Liver (tissue), 9 donors: ENCODE results near the gene OR2S2. TPM values are rescaled to one million over a fixed set of nuclear protein-coding genes. Genes with fewer than 3 reads are reported as not detected.
"Not testable (repeated sequence)": the region's sequence is repeated elsewhere in the genome, so short reads cannot be mapped to it uniquely, and the experiment has no call there.

ENCODE experiments used
- DNase-seq: peaks from one replicate; pipeline ENCODE4 v3.0.0-alpha.2; 2017; ENCODE audit warnings: low spot score
- H3K27ac ChIP-seq, 2 donors: one replicate each; pipeline ENCODE4 v1.7.0; 2013; ENCODE audit warnings: inconsistent platforms in 2 of 2, low read length in 2 of 2, control low read depth in 1 of 2, low read depth in 1 of 2, mild to moderate bottlenecking in 1 of 2
- H3K27me3 ChIP-seq, 4 donors: one replicate each; pipeline versions ENCODE4 v1.6.1 to v1.7.0; 2013; ENCODE audit warnings: low read length in 3 of 4, inconsistent platforms in 1 of 4, mild to moderate bottlenecking in 1 of 4, moderate library complexity in 1 of 4; ENCODE audit not compliant: control insufficient read depth in 4 of 4, insufficient read depth in 4 of 4
- H3K36me3 ChIP-seq, 4 donors: one replicate each; pipeline versions ENCODE4 v1.6.1 to v1.7.0; 2013; ENCODE audit warnings: low read length in 3 of 4, mild to moderate bottlenecking in 3 of 4, low read depth in 1 of 4, moderate library complexity in 1 of 4; ENCODE audit not compliant: control insufficient read depth in 4 of 4, insufficient read depth in 3 of 4
- H3K4me1 ChIP-seq, 4 donors: one replicate each; pipeline versions ENCODE4 v1.6.1 to v1.7.0; 2013; ENCODE audit warnings: low read length in 3 of 4, mild to moderate bottlenecking in 3 of 4, moderate library complexity in 1 of 4; ENCODE audit not compliant: control insufficient read depth in 4 of 4, insufficient read depth in 4 of 4
- H3K4me3 ChIP-seq, 3 donors: one replicate each; pipeline versions ENCODE4 v1.6.1 to v1.7.0; 2013; ENCODE audit warnings: low read length in 3 of 3, control low read depth in 1 of 3, low read depth in 1 of 3, mild to moderate bottlenecking in 1 of 3
- H3K9ac ChIP-seq, 2 donors: one replicate each; pipeline ENCODE4 v1.7.0; 2013; ENCODE audit warnings: low read length in 2 of 2, mild to moderate bottlenecking in 2 of 2, moderate library complexity in 2 of 2, control low read depth in 1 of 2, low read depth in 1 of 2
- H3K9me3 ChIP-seq, 4 donors: one replicate each; pipeline versions ENCODE4 v1.6.1 to v1.7.0; 2013; ENCODE audit warnings: low read length in 3 of 4; ENCODE audit not compliant: control insufficient read depth in 4 of 4
- EGR1 ChIP-seq, 2 donors: IDR thresholded peaks; 2 replicates each; pipeline ENCODE4 v1.6.1; 2016 to 2018; ENCODE audit warnings: antibody characterized with exemption in 2 of 2, low read depth in 2 of 2
- FOXA1 ChIP-seq: IDR thresholded peaks from 2 replicates; pipeline ENCODE4 v1.6.1; 2016; ENCODE audit warnings: antibody characterized with exemption
- FOXA2 ChIP-seq: IDR thresholded peaks from 2 replicates; pipeline ENCODE4 v1.6.1; 2016; ENCODE audit warnings: antibody characterized with exemption
- HNF4A ChIP-seq, 2 donors: conservative IDR thresholded peaks; 2 replicates each; pipeline ENCODE4 v1.6.1; 2016; ENCODE audit warnings: antibody characterized with exemption in 2 of 2, mild to moderate bottlenecking in 2 of 2
- HNF4G ChIP-seq: IDR thresholded peaks from 2 replicates; pipeline ENCODE4 v1.6.1; 2016; ENCODE audit warnings: antibody characterized with exemption
- JUND ChIP-seq, 2 donors: IDR thresholded peaks; 2 replicates each; pipeline ENCODE4 v1.6.1; 2016; ENCODE audit warnings: antibody characterized with exemption in 2 of 2
- NR2F2 ChIP-seq: IDR thresholded peaks from 2 replicates; pipeline ENCODE4 v1.6.1; 2016; ENCODE audit warnings: antibody characterized with exemption
- RAD21 ChIP-seq, 2 donors: IDR thresholded peaks; 2 replicates each; pipeline ENCODE4 v1.6.1; 2016; ENCODE audit warnings: antibody characterized with exemption in 2 of 2, mild to moderate bottlenecking in 2 of 2
- RXRA ChIP-seq, 2 donors: IDR thresholded peaks; 2 replicates each; pipeline ENCODE4 v1.6.1; 2017 to 2018; ENCODE audit warnings: antibody characterized with exemption in 2 of 2, mild to moderate bottlenecking in 1 of 2
- SP1 ChIP-seq: IDR thresholded peaks from 2 replicates; pipeline ENCODE4 v1.6.1; 2018; ENCODE audit warnings: antibody characterized with exemption, mild to moderate bottlenecking
- TAF1 ChIP-seq: conservative IDR thresholded peaks from 2 replicates; pipeline ENCODE4 v1.6.1; 2016; ENCODE audit warnings: antibody characterized with exemption, mild to moderate bottlenecking
- WGBS: extraction: QIAGEN DNeasy Blood & Tissue Kit; methylation state at CpG from one replicate; pipeline ENCODE4 v1.1.7; 2013; 5-methylcytosine and 5-hydroxymethylcytosine counted together
- polyA plus RNA-seq, 2 donors: library from polyadenylated mRNA; stranded (reverse) in 1 of 2; unstranded in 1 of 2; fragments of 200-250 nt in 1 of 2; fragments of >200 nt in 1 of 2; fragmentation: Nextera tagmentation in 1 of 2; extraction: Ambion mirVana in 1 of 2; gene quantifications; one replicate each; pipeline versions ENCODE4 v1.2.1 to v1.2.3, GENCODE V29; 2013 to 2015
- total RNA-seq, 2 donors: library from RNA; depleted of rRNA; stranded (reverse); fragments of >200 nt; gene quantifications; one replicate each; pipeline ENCODE4 v1.2.3, GENCODE V29; 2014
- TF ChIP-seq, protein P1 (sequence below): IDR thresholded peaks from 2 replicates; pipeline ENCODE4 v1.6.1; 2016; ENCODE audit warnings: antibody characterized with exemption
- TF ChIP-seq, protein P2 (sequence below): IDR thresholded peaks from 2 replicates; pipeline ENCODE4 v1.6.1; 2016; ENCODE audit warnings: antibody characterized with exemption
- TF ChIP-seq, protein P3 (sequence below): IDR thresholded peaks from 2 replicates; pipeline ENCODE4 v1.6.1; 2016; ENCODE audit warnings: antibody characterized with exemption
- TF ChIP-seq, protein P4 (sequence below): fragments of 150-350 bp; IDR thresholded peaks from 2 replicates; pipeline ENCODE4 v1.5.1; 2017; ENCODE audit warnings: improper control_type of control experiment, low read depth, low read length; ENCODE audit not compliant: missing input control
- donor health status: healthy.
- donor health status: healthy.
- donor health status: healthy.
- donor health status: healthy.
- donor health status: healthy.

OR2S2 gene
- total and polyA plus RNA-seq, 4 donors, result not detected

DNA sequence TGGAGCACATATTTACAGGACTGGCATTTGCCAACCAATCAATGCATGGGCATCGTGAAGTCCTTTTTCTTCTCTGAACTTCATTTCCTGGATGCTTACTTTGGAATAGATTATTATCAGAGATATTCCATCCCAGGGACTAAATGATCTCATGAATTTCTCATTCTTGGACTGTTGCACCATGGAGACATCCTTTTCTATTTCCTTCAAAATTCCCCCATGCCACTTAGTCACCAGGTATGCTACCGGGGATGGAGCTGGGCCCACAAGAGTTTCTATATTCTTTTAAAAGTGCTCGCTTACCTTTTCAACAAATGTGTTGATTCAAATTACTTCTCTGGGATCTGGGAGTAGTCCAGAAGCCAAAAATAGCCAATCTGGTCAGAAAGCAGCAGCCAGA, 35.2 kb upstream of the OR2S2 start:
- H3K36me3 ChIP-seq, DNase-seq, H3K9ac ChIP-seq, H3K4me3 ChIP-seq, H3K4me1 ChIP-seq, H3K27ac ChIP-seq, H3K9me3 ChIP-seq, H3K27me3 ChIP-seq: not testable (repeated sequence)
- 95% methylated on average over 3 of the region's 3 CpGs for WGBS

DNA sequence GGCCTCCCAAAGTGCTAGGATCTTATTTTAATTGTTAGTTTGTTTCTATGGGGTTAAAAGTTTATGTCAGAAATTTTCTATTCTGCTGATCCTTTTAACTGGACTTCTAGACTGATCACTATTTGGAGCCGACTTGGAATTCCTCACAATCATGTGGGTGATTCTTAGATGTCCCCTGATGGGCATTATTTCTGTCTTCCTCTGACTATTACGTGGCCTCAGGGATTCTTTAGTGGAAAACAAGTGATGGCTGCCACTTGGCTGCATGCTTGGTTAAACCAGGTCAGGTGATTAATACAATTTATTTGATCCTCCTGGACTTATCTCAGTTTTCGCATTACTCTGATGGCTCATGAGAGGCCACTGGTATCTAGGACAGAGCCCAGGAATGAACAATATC, 32.2 kb upstream of the OR2S2 start:
- no peaks in the 10 kb centered on the region for H3K9me3 ChIP-seq
- H3K4me1 ChIP-seq, result no peaks in the 10 kb centered on the region
- TF ChIP-seq, protein P1, sequence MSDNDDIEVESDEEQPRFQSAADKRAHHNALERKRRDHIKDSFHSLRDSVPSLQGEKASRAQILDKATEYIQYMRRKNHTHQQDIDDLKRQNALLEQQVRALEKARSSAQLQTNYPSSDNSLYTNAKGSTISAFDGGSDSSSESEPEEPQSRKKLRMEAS, result no peak
- TF ChIP-seq JUND (IDR thresholded peaks at IDR 0.05) (no peak), TAF1 (no peak), HNF4A (conservative IDR thresholded peaks at IDR 0.05) (no peak), EGR1 (IDR thresholded peaks at IDR 0.05; ENCODE audit: low read depth in 2 of 2) (no peak), FOXA2 (no peak)
- TF ChIP-seq, protein P2, sequence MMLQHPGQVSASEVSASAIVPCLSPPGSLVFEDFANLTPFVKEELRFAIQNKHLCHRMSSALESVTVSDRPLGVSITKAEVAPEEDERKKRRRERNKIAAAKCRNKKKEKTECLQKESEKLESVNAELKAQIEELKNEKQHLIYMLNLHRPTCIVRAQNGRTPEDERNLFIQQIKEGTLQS, result no peak
- no peaks in the 10 kb centered on the region for H3K36me3 ChIP-seq
- H3K4me3 ChIP-seq, result no peak overlapping the region
- DNase-seq, result no peak
- WGBS, result 85% methylated on average over 3 of the region's 3 CpGs
- no peak overlapping the region for H3K9ac ChIP-seq
- no peak overlapping the region for H3K27ac ChIP-seq
- H3K27me3 ChIP-seq, result peaks cover 0 to 3% (median 0%) of the 10 kb centered on the region in 4 donors

DNA sequence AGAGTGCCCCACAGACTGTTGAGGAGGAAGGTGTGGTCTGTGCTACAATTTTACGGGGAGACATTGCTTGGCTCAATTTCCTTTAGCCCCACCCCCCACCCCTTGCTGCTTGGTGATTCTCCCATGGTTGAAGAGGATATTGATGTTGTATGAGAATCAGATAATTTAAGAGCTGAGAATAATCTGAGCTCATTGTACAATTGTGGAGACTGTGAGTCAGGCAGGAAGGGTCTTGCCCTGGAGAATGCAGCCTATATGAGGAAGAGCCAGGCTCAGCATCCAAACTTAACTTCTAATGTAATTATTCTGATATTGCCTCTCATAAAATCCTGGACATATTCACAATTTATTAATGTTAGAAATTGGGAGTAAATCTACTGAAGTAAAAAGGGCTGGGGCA, 26.1 kb upstream of the OR2S2 start:
- peaks cover 0 to 5% (median 0%) of the 10 kb centered on the region in 4 donors for H3K27me3 ChIP-seq
- 67% methylated on average over 1 of the region's 1 CpG for WGBS
- TF ChIP-seq HNF4A (conservative IDR thresholded peaks at IDR 0.05) (no peak), NR2F2 (no peak), FOXA1 (no peak), HNF4G (no peak), RAD21 (IDR thresholded peaks at IDR 0.05) (no peak), JUND (IDR thresholded peaks at IDR 0.05) (no peak), RXRA (IDR thresholded peaks at IDR 0.05) (no peak)
- TF ChIP-seq, protein P3, sequence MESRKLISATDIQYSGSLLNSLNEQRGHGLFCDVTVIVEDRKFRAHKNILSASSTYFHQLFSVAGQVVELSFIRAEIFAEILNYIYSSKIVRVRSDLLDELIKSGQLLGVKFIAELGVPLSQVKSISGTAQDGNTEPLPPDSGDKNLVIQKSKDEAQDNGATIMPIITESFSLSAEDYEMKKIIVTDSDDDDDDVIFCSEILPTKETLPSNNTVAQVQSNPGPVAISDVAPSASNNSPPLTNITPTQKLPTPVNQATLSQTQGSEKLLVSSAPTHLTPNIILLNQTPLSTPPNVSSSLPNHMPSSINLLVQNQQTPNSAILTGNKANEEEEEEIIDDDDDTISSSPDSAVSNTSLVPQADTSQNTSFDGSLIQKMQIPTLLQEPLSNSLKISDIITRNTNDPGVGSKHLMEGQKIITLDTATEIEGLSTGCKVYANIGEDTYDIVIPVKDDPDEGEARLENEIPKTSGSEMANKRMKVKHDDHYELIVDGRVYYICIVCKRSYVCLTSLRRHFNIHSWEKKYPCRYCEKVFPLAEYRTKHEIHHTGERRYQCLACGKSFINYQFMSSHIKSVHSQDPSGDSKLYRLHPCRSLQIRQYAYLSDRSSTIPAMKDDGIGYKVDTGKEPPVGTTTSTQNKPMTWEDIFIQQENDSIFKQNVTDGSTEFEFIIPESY, result no peak

DNA sequence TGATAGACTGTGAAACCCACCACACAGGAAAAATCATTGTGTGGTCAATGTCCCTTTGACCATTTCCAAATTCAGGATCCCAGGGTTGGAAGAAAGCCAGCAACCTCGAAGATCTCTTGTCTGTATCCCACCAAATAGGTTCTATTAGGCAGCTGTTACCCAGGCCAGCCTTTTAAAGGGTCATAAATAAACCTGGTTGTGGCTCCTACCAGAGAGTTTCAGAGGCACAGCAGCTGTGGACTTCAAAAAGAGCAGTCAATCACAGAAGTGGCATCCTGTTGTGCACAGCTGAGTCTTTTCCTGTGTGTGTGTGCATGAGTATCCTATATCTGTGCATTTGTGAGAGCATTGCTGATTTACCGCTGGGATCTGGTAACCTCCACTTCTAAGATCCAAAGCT, 23.7 kb upstream of the OR2S2 start:
- TF ChIP-seq TAF1, result no peak
- TF ChIP-seq, protein P1, result no peak
- TF ChIP-seq EGR1 (IDR thresholded peaks at IDR 0.05; ENCODE audit: low read depth in 2 of 2), result no peak
- TF ChIP-seq, protein P4, sequence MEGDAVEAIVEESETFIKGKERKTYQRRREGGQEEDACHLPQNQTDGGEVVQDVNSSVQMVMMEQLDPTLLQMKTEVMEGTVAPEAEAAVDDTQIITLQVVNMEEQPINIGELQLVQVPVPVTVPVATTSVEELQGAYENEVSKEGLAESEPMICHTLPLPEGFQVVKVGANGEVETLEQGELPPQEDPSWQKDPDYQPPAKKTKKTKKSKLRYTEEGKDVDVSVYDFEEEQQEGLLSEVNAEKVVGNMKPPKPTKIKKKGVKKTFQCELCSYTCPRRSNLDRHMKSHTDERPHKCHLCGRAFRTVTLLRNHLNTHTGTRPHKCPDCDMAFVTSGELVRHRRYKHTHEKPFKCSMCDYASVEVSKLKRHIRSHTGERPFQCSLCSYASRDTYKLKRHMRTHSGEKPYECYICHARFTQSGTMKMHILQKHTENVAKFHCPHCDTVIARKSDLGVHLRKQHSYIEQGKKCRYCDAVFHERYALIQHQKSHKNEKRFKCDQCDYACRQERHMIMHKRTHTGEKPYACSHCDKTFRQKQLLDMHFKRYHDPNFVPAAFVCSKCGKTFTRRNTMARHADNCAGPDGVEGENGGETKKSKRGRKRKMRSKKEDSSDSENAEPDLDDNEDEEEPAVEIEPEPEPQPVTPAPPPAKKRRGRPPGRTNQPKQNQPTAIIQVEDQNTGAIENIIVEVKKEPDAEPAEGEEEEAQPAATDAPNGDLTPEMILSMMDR, result no peak
- TF ChIP-seq, protein P2, result no peak
- TF ChIP-seq, protein P3, result no peak
- no peak for TF ChIP-seq HNF4G
- no peak for TF ChIP-seq NR2F2
- no peak for TF ChIP-seq HNF4A (conservative IDR thresholded peaks at IDR 0.05)
- no peak for TF ChIP-seq FOXA1
- no peak for TF ChIP-seq RAD21 (IDR thresholded peaks at IDR 0.05)
- TF ChIP-seq FOXA2, result no peak
- no peak for TF ChIP-seq RXRA (IDR thresholded peaks at IDR 0.05)
- no peak for TF ChIP-seq SP1
- 18% methylated on average over 2 of the region's 2 CpGs for WGBS
- no peaks in the 10 kb centered on the region for H3K36me3 ChIP-seq
- H3K27me3 ChIP-seq, result peaks cover 0 to 8% (median 0%) of the 10 kb centered on the region in 4 donors
- no peaks in the 10 kb centered on the region for H3K9me3 ChIP-seq
- DNase-seq, result no peak
- H3K4me1 ChIP-seq, result no peaks in the 10 kb centered on the region
- H3K4me3 ChIP-seq, result no peak overlapping the region
- no peak overlapping the region for H3K9ac ChIP-seq
- no peak overlapping the region for H3K27ac ChIP-seq

More for the DNA sequence above, 26.1 kb upstream of the OR2S2 start:
- Histone ChIP-seq H3K9me3 (no peaks in the 10 kb centered on the region), H3K36me3 (no peaks in the 10 kb centered on the region), H3K4me1 (no peaks in the 10 kb centered on the region), H3K27ac (no peak overlapping the region), H3K9ac (no peak overlapping the region), H3K4me3 (no peak overlapping the region)
- no peak for DNase-seq
